WTC11 (cell line): ENCODE measurements around the gene CIAO2A.

Experiments
- CREB1 ChIP-seq: sonication (generic); formaldehyde crosslinking; IDR thresholded peaks from 2 replicates; pipeline ENCODE4 v1.8.0; 2023; ENCODE audit warnings: mild to moderate bottlenecking, missing genetic modification reagents
- CTCF ChIP-seq: fragments of 200-600 bp; IDR thresholded peaks from 2 replicates; pipeline ENCODE4 v1.8.0; 2022; ENCODE audit warnings: antibody characterized with exemption
- EMX1 ChIP-seq: fragments of 250-450 bp; sonication (Bioruptor Pico); IDR thresholded peaks from 2 replicates; pipeline ENCODE4 v1.8.0; 2021; ENCODE audit warnings: mild to moderate bottlenecking
- ETV6 ChIP-seq: sonication (generic); formaldehyde crosslinking; IDR thresholded peaks from 2 replicates; pipeline ENCODE4 v1.8.1; 2022; ENCODE audit warnings: mild to moderate bottlenecking, missing genetic modification reagents
- JAZF1 ChIP-seq: fragments of 250-450 bp; sonication (Bioruptor Pico); IDR thresholded peaks from 2 replicates; pipeline ENCODE4 v1.9.0; 2021; ENCODE audit warnings: moderate library complexity, mild to moderate bottlenecking, inconsistent platforms
- NFE2L1 ChIP-seq: sonication (generic); formaldehyde crosslinking; IDR thresholded peaks from 2 replicates; pipeline ENCODE4 v1.8.1; 2023; ENCODE audit warnings: missing genetic modification reagents
- TEAD4 ChIP-seq: sonication (generic); formaldehyde crosslinking; IDR thresholded peaks from 2 replicates; pipeline ENCODE4 v1.8.0; 2022; ENCODE audit warnings: mild to moderate bottlenecking, missing genetic modification reagents
- USF2 ChIP-seq: sonication (generic); formaldehyde crosslinking; IDR thresholded peaks from 2 replicates; pipeline ENCODE4 v1.8.1; 2023; ENCODE audit warnings: mild to moderate bottlenecking, missing genetic modification reagents, moderate library complexity
- TF ChIP-seq, protein P1 (sequence below): sonication (generic); formaldehyde crosslinking; IDR thresholded peaks from 2 replicates; pipeline ENCODE4 v1.8.1; 2022; ENCODE audit warnings: mild to moderate bottlenecking, missing genetic modification reagents, moderate library complexity, borderline replicate concordance
- TF ChIP-seq, protein P2 (sequence below): sonication (generic); formaldehyde crosslinking; IDR thresholded peaks from 2 replicates; pipeline ENCODE4 v1.8.1; 2023; ENCODE audit warnings: mild to moderate bottlenecking, moderate library complexity, missing genetic modification reagents
- TF ChIP-seq, protein P3 (sequence below): sonication (generic); formaldehyde crosslinking; IDR thresholded peaks from 2 replicates; pipeline ENCODE4 v1.8.0; 2022; ENCODE audit warnings: mild to moderate bottlenecking, missing genetic modification reagents
- TF ChIP-seq, protein P4 (sequence below): sonication (generic); formaldehyde crosslinking; conservative IDR thresholded peaks from 2 replicates; pipeline ENCODE4 v1.8.1; 2022; ENCODE audit warnings: mild to moderate bottlenecking, missing genetic modification reagents

GRCh38 chr15:64117759-64118487 lies 24.3 kb upstream of the CIAO2A start:
- TF ChIP-seq CTCF (no peak), TEAD4 (CRISPR knock-in tag) (no peak), JAZF1 (CRISPR knock-in tag) (no peak), ETV6 (CRISPR knock-in tag) (no peak), USF2 (CRISPR knock-in tag) (no peak), CREB1 (CRISPR knock-in tag) (no peak), NFE2L1 (CRISPR knock-in tag) (no peak), EMX1 (no peak)
- TF ChIP-seq, protein P1, sequence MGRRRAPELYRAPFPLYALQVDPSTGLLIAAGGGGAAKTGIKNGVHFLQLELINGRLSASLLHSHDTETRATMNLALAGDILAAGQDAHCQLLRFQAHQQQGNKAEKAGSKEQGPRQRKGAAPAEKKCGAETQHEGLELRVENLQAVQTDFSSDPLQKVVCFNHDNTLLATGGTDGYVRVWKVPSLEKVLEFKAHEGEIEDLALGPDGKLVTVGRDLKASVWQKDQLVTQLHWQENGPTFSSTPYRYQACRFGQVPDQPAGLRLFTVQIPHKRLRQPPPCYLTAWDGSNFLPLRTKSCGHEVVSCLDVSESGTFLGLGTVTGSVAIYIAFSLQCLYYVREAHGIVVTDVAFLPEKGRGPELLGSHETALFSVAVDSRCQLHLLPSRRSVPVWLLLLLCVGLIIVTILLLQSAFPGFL (CRISPR knock-in tag), result no peak
- TF ChIP-seq, protein P2, sequence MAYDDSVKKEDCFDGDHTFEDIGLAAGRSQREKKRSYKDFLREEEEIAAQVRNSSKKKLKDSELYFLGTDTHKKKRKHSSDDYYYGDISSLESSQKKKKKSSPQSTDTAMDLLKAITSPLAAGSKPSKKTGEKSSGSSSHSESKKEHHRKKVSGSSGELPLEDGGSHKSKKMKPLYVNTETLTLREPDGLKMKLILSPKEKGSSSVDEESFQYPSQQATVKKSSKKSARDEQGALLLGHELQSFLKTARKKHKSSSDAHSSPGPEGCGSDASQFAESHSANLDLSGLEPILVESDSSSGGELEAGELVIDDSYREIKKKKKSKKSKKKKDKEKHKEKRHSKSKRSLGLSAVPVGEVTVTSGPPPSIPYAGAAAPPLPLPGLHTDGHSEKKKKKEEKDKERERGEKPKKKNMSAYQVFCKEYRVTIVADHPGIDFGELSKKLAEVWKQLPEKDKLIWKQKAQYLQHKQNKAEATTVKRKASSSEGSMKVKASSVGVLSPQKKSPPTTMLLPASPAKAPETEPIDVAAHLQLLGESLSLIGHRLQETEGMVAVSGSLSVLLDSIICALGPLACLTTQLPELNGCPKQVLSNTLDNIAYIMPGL (CRISPR knock-in tag), result no peak
- TF ChIP-seq, protein P3, sequence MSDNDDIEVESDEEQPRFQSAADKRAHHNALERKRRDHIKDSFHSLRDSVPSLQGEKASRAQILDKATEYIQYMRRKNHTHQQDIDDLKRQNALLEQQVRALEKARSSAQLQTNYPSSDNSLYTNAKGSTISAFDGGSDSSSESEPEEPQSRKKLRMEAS (CRISPR knock-in tag), result no peak
- TF ChIP-seq, protein P4, sequence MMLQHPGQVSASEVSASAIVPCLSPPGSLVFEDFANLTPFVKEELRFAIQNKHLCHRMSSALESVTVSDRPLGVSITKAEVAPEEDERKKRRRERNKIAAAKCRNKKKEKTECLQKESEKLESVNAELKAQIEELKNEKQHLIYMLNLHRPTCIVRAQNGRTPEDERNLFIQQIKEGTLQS (CRISPR knock-in tag), result no peak
